Daoy (cell line): ENCODE results near the gene GPX4. TPM values are rescaled to one million over a fixed set of nuclear protein-coding genes. Genes with fewer than 3 reads are reported as not detected.

Source experiments
- DNase-seq: peaks from one replicate; pipeline ENCODE4 v3.0.0-alpha.2; 2015; ENCODE audit warnings: low read depth
- total RNA-seq: library from RNA; depleted of rRNA; stranded (reverse); fragments of >200 nt; shearing (Covaris generic); gene quantifications from 2 replicates; pipeline ENCODE4 v1.2.3, GENCODE V29; 2014; rRNA removed

Gene GPX4
- total RNA-seq, result 357 and 373 TPM in 2 replicates

DNA sequence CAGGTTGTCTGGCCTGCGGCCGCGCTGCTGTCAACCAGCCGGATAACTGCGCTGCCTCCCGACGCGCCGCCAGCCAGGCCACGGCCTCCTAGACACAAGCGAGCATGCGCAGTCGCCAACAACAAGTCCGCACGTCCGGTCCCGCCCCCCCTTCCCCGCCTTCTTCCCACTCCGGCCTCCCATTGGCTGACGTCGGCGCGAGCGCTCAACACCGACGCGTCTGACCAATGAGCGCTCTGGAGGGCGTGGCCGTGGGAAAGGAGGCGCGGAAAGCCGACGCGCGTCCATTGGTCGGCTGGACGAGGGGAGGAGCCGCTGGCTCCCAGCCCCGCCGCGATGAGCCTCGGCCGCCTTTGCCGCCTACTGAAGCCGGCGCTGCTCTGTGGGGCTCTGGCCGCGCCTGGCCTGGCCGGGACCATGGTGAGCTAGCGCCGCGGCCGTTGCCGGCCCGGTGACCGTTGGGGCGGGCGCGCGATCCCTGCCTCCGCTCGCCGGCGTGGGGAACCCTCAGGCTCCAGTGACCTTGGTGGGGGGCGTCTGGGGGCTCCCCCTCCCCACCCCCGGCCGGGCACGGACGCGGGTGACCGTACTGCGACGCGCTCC lies at the start of gene GPX4:
Gene GPX4, plus strand, starts transcription at position 287 of the 603 bp plus-strand sequence. Its CDS starts 50 bp downstream, at position 337.
- peak; percentile 100 for DNase-seq

- DNase-seq, result no peak
Observed at GRCh38 chr19:1054102-1055027, 49.4 kb upstream of the GPX4 start.

GRCh38 chr19:1055028-1055425 lies 48.8 kb upstream of the GPX4 start:
- DNase-seq, result no peak

DNA sequence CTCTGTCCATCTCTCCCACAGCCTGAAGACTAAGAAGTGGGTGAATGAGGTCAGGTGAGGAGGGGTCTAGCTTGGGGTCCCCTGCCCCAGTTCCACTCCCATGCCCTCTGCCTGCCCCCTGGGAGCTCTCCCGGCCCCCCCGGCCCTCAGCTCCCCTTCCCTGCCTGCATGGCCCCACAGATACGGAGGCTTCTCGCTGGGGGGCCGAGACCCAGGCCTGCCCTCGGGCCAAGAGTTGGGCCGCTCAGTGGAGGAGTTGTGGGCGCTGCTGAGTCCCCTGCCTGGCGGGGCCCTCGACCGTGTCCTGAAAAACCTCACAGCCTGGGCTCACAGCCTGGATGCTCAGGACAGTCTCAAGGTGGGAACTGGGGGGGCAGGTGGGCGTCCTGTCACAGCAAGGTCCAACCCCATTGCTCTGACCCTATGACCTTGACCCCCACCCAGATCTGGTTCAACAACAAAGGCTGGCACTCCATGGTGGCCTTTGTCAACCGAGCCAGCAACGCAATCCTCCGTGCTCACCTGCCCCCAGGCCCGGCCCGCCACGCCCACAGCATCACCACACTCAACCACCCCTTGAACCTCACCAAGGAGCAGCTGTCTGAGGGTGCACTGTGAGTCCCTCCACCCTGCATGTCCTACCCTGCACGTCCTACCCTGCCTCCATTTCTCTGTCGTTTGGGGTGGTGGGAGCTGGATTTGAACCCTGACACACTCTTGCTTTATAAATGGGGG lies 47.7 kb upstream of the GPX4 start:
- no peak for DNase-seq

DNA sequence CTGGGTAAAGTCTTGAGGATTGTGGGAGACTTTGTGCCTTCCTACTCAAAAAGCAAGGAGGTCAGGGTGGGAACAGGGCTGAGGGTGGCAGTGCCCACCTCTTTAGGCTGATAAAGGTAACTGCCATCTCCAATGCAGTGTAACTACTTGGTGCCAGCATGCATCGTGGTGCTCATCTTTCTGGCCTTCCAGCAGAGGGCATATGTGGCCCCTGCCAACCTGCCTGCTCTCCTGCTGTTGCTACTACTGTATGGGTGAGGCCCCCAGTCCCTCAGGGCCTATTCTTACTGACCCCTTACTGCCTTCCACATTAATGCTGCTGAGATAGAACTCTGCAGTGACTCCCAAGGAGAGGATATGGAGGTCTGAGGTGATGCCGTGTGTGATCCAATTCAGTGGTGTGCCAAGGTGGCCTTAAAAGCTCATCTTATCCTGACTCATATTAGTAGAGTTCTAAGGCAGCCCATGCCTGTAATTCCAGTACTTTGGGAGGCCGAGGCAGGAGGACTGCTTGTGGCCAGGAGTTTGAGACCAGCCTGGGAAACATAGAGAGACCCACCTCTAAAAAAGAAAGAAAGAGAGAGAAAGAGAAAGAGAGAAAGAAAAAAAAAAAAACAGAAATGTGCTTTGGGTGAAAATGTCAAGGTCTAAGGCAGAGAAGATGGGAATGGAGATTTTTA lies 46.5 kb upstream of the GPX4 start:
- no peak for DNase-seq

- DNase-seq, result no peak
Observed at GRCh38 chr19:1058112-1058511, 45.7 kb upstream of the GPX4 start.

GRCh38 chr19:1060689-1061088 lies 43.1 kb upstream of the GPX4 start:
- DNase-seq, result no peak

- DNase-seq, result no peak
Observed at GRCh38 chr19:1061987-1062386, 41.8 kb upstream of the GPX4 start.

- DNase-seq, result no peak
Observed at GRCh38 chr19:1062387-1063029, 41.3 kb upstream of the GPX4 start.

GRCh38 chr19:1063030-1063908 lies 40.5 kb upstream of the GPX4 start:
- no peak for DNase-seq

- DNase-seq, result no peak
Observed at GRCh38 chr19:1063909-1064660, 39.7 kb upstream of the GPX4 start.

DNA sequence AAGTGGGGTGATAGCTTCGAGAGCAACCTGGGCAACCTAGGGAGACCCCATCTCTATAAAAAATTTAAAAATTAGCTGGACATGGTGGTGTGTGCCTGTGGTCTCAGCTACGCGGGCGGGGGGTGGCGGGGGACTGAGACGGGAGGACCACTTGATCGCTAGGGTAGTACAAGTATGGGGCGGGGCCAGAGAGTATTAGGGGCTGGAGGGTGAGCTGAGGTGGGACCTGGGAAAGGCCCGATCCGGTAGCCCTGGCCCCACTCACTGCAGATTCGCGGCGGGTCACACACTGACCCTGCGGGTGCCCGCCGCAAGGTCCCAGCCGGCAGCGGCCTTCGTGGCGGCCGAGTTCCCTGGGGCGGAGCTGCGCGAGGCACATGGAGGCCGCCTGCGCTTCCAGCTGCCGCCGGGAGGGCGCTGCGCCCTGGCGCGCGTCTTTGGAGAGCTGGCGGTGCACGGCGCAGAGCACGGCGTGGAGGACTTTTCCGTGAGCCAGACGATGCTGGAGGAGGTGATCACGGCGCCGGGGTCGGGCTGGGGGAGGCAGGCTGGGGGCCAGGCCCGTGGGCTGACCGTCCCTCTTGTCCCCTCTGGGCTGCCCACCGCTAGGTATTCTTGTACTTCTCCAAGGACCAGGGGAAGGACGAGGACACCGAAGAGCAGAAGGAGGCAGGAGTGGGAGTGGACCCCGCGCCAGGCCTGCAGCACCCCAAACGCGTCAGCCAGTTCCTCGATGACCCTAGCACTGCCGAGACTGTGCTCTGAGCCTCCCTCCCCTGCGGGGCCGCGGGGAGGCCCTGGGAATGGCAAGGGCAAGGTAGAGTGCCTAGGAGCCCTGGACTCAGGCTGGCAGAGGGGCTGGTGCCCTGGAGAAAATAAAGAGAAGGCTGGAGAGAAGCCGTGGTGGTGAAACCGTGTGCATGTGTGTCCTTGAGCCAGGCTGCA lies 38.9 kb upstream of the GPX4 start:
- peak; percentile 73 for DNase-seq

DNA sequence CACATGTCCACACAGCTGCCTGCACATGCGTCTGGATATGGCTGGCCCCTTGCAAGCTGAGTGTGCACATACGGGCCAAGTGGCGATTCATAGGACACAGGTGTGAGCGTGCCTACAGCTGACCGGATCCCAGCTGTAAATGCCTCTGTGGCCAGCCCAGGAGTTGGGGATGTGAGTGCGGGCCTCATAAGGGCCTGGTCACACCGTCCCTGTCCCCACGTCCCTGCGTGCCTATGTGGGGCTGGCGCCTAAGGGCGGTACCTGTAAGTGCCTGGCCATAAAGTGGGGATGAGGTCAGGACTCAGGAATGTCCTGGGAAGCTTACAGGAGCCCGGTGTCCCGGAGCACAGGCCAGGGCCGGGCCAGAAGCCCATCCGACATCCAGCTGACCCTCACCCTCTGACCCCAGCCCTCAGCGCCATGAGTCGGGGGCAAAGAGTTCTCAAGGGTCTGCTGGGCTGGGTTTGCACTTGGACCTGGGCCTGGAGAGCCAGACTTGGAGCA lies 38.1 kb upstream of the GPX4 start:
- no peak for DNase-seq

GRCh38 chr19:1066251-1066747 lies 37.5 kb upstream of the GPX4 start:
- DNase-seq, result no peak

GRCh38 chr19:1066748-1067340 lies 37.0 kb upstream of the GPX4 start, which contains the start of gene ARHGAP45:
TSS of gene ARHGAP45 (plus strand) at chr19:1067167. CDS start at chr19:1067406, 239 bp downstream.
- no peak for DNase-seq

DNA sequence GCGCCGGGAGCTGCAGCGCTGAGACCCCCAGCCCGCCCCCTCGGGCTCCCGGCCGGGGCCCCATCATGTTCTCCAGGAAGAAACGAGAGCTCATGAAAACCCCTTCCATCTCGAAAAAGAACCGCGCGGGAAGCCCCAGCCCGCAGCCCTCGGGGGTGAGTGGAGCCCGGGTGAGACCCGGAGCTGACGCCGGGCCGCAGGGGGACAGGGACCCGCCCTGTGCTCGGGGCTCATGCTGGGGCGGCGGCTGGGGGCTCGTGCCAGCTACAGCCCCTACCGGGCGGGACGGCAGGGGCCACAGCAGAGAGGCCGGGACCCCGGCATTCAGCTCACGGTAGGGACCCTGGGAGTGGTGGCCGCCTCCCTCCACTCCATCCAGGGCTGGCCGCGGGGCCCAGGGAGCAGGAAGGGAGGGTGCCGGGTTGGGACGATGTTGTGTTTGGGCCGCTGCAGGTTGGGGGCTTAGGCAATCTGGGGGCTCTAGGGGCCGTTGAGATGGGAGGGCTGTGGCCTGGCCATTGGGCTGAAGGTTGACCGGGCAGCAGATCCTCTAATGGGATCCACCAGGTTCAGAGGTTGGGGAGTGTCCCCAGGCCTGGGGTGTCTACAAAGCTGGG lies 36.3 kb upstream of the GPX4 start:
- DNase-seq, result no peak
